ENCODE measurements around the gene PPP1R27. TPM values are rescaled to one million over a fixed set of nuclear protein-coding genes. Genes with fewer than 3 reads are reported as not detected.

Gene PPP1R27
- total RNA-seq, 1 donor from 2014 or later, result not detected

GRCh38 chr17:81821147-81821546, 13.7 kb downstream of the PPP1R27 start:
- H3K27me3 ChIP-seq, result no peaks in the 10 kb centered on the region
- H3K36me3 ChIP-seq, result peaks cover 0 to 4% of the 10 kb centered on the region in 2 donors
- peak overlapping the region; percentile 18 for H3K27ac ChIP-seq
- intact Hi-C loops (cut with DNase I), result no loop called here
- no peak overlapping the region for H3K4me3 ChIP-seq
- TF ChIP-seq CTCF (IDR thresholded peaks at IDR 0.05), result no peak
- TF ChIP-seq POLR2AphosphoS5 (IDR thresholded peaks at IDR 0.05; ENCODE audit: insufficient read depth in 1 of 2, low read depth in 1 of 2), result no peak
- peaks cover 30% of the 10 kb centered on the region for H3K4me1 ChIP-seq
- no peak for DNase-seq (ENCODE audit: extremely low spot score in 2 of 2)
- H3K9me3 ChIP-seq, result no peaks in the 10 kb centered on the region

DNA sequence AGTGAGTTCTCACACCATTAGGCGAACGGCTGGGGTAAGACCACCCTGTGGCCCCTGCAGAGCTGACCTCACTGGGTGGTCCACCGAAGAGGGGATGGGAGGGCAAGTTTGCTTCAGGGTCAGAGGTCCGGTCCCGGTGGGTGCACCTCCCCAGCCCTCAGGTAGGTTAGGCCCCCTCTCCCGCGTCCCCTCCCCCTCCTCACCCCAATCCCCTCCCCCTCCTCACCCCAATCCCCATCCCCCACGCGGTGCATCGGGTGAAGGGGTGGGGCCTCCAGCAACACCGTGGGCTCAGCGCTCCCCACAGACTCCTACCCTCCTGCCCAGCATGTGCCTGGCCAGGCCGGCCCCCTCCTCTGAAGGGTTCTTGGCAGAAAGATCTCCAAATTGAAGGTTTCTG, 15.1 kb downstream of the PPP1R27 start:
- no peak for TF ChIP-seq POLR2AphosphoS5 (IDR thresholded peaks at IDR 0.05; ENCODE audit: insufficient read depth in 1 of 2, low read depth in 1 of 2)
- no peak for TF ChIP-seq CTCF (IDR thresholded peaks at IDR 0.05)
- Histone ChIP-seq H3K9me3 (no peaks in the 10 kb centered on the region), H3K27me3 (no peaks in the 10 kb centered on the region), H3K4me3 (no peak overlapping the region), H3K27ac (no peak overlapping the region), H3K4me1 (peaks cover 30% of the 10 kb centered on the region), H3K36me3 (peaks cover 0 to 4% of the 10 kb centered on the region in 2 donors)
- intact Hi-C loops (cut with DNase I), result no loop called here
- DNase-seq (ENCODE audit: extremely low spot score in 2 of 2), result no peak

DNA sequence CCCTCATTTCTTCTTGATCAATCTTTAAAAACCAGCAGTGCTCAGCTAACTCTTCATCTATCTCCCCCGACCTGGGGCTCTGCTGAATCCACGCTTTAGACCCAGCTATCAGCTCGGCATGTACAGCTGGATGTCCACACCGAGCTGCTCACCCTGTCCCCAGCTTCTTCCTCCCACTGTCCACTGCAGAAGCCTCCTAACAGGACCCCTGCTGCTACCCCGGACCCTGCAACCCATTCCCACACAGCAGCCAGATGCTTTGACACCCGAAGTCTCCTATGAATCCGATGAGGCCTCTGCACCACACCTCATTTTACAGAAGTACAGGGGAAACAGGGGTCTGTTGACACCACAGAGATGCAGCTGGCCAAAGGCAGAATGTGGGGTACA, 17.1 kb downstream of the PPP1R27 start:
- no peak for DNase-seq (ENCODE audit: extremely low spot score in 2 of 2)
- Histone ChIP-seq H3K36me3 (no peaks in the 10 kb centered on the region), H3K27ac (no peak overlapping the region), H3K9me3 (no peaks in the 10 kb centered on the region), H3K27me3 (no peaks in the 10 kb centered on the region), H3K4me3 (no peak overlapping the region), H3K4me1 (peaks cover 18% of the 10 kb centered on the region)
- TF ChIP-seq POLR2A (IDR thresholded peaks at IDR 0.05), result no peak
- no peak for TF ChIP-seq CTCF (IDR thresholded peaks at IDR 0.05)
- TF ChIP-seq POLR2AphosphoS5 (IDR thresholded peaks at IDR 0.05; ENCODE audit: insufficient read depth in 1 of 2, low read depth in 1 of 2), result no peak
- intact Hi-C loops (cut with DNase I), result no loop called here

DNA sequence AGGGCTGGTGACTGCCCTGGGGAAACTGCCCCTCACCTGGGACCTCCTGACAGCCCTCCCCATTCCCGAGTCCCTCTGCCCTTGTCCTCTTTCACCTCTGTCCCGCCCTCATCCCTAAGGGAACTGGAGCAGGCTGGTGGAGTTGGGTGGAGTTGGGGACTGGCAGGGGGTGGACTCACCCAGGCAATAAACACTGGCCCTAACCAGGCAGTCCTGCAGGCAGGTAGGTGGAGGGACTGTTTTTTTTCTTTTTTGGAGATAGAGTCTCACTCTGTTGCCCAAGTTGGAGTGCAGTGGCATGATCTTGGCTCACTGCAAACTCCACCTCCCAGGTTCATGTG, 19.2 kb downstream of the PPP1R27 start:
- intact Hi-C loops (cut with DNase I), result no loop called here
- H3K9me3 ChIP-seq, result no peaks in the 10 kb centered on the region
- H3K27me3 ChIP-seq, result no peaks in the 10 kb centered on the region
- DNase-seq (ENCODE audit: extremely low spot score in 2 of 2), result no peak
- no peaks in the 10 kb centered on the region for H3K4me1 ChIP-seq
- H3K36me3 ChIP-seq, result no peaks in the 10 kb centered on the region
- H3K27ac ChIP-seq, result no peak overlapping the region
- TF ChIP-seq POLR2A (IDR thresholded peaks at IDR 0.05) (no peak), CTCF (IDR thresholded peaks at IDR 0.05) (no peak), POLR2AphosphoS5 (IDR thresholded peaks at IDR 0.05; ENCODE audit: insufficient read depth in 1 of 2, low read depth in 1 of 2) (no peak)
- H3K4me3 ChIP-seq, result no peak overlapping the region

GRCh38 chr17:81814748-81815645, 19.9 kb downstream of the PPP1R27 start:
- Histone ChIP-seq H3K4me1 (no peaks in the 10 kb centered on the region), H3K4me3 (no peak overlapping the region), H3K36me3 (no peaks in the 10 kb centered on the region), H3K27me3 (no peaks in the 10 kb centered on the region), H3K9me3 (no peaks in the 10 kb centered on the region), H3K27ac (no peak overlapping the region)
- TF ChIP-seq POLR2AphosphoS5 (IDR thresholded peaks at IDR 0.05; ENCODE audit: insufficient read depth in 1 of 2, low read depth in 1 of 2) (no peak), POLR2A (IDR thresholded peaks at IDR 0.05) (no peak), CTCF (IDR thresholded peaks at IDR 0.05) (no peak)
- DNase-seq (ENCODE audit: extremely low spot score in 2 of 2), result no peak
- intact Hi-C loops (cut with DNase I), result no loop called here

All from vagina (tissue), 2 donors.